H9 (cell line): ENCODE data around the gene PRPF18. TPM values are rescaled to one million over a fixed set of nuclear protein-coding genes. Genes with fewer than 3 reads are reported as not detected.

ENCODE experiments used
- DNase-seq: peaks from one replicate; pipeline ENCODE4 v3.0.0-alpha.2; 2017
- H2AFZ ChIP-seq: one replicate; pipeline ENCODE4 v1.6.1; 2013; ENCODE audit warnings: mild to moderate bottlenecking, low read length, control low read depth, moderate library complexity
- H2AK5ac ChIP-seq: 2 replicates; pipeline ENCODE4 v1.6.1; 2013; ENCODE audit warnings: low read length, control low read depth, mixed read lengths; ENCODE audit not compliant: insufficient read length
- H2BK120ac ChIP-seq: one replicate; pipeline ENCODE4 v1.6.1; 2013; ENCODE audit warnings: low read depth, mild to moderate bottlenecking, low read length, control low read depth, inconsistent platforms; ENCODE audit not compliant: poor library complexity, severe bottlenecking
- H2BK12ac ChIP-seq: 2 replicates; pipeline ENCODE4 v1.6.1; 2013; ENCODE audit warnings: low read length, control low read depth, mixed read lengths, low read depth; ENCODE audit not compliant: insufficient read length
- H2BK15ac ChIP-seq: 2 replicates; pipeline ENCODE4 v1.6.1; 2013; ENCODE audit warnings: low read depth, low read length, control low read depth
- H2BK20ac ChIP-seq: one replicate; pipeline ENCODE4 v1.6.1; 2013; ENCODE audit warnings: low read depth, mild to moderate bottlenecking, low read length, control low read depth, inconsistent platforms; ENCODE audit not compliant: poor library complexity, severe bottlenecking
- H2BK5ac ChIP-seq: 2 replicates; pipeline ENCODE4 v1.6.1; 2013; ENCODE audit warnings: low read length, control low read depth, mixed read lengths; ENCODE audit not compliant: insufficient read length
- H3K14ac ChIP-seq: 2 replicates; pipeline ENCODE4 v1.6.1; 2013; ENCODE audit warnings: low read length, control low read depth; ENCODE audit not compliant: insufficient read depth
- H3K18ac ChIP-seq: 2 replicates; pipeline ENCODE4 v1.6.1; 2013; ENCODE audit warnings: low read depth, mild to moderate bottlenecking, mixed read lengths, low read length, control low read depth; ENCODE audit not compliant: insufficient read length
- H3K23ac ChIP-seq: 2 replicates; pipeline ENCODE4 v1.6.1; 2013; ENCODE audit warnings: low read length, control low read depth, mixed read lengths, low read depth; ENCODE audit not compliant: insufficient read length
- H3K23me2 ChIP-seq: 2 replicates; pipeline ENCODE4 v1.6.1; 2013; ENCODE audit warnings: low read depth, mild to moderate bottlenecking, mixed read lengths, low read length, control low read depth; ENCODE audit not compliant: insufficient read length, poor library complexity, severe bottlenecking
- H3K27ac ChIP-seq: 2 replicates; pipeline ENCODE4 v1.5.1; 2013; ENCODE audit warnings: low read length, control low read depth, mixed read lengths, low read depth; ENCODE audit not compliant: insufficient read length
- H3K27me3 ChIP-seq: 2 replicates; pipeline ENCODE4 v1.6.1; 2013; ENCODE audit warnings: low read length, control low read depth, inconsistent platforms; ENCODE audit not compliant: insufficient read depth
- H3K4ac ChIP-seq: 2 replicates; pipeline ENCODE4 v1.6.1; 2013; ENCODE audit warnings: low read depth, mild to moderate bottlenecking, control low read depth, inconsistent platforms, low read length, moderate library complexity
- H3K4me1 ChIP-seq: 2 replicates; pipeline ENCODE4 v1.6.1; 2013; ENCODE audit warnings: low read length, control low read depth, inconsistent platforms; ENCODE audit not compliant: insufficient read depth
- H3K4me2 ChIP-seq: 2 replicates; pipeline ENCODE4 v1.6.1; 2013; ENCODE audit warnings: low read length, control low read depth, mixed read lengths; ENCODE audit not compliant: insufficient read length, insufficient read depth
- H3K56ac ChIP-seq: 2 replicates; pipeline ENCODE4 v1.6.1; 2013; ENCODE audit warnings: low read depth, mild to moderate bottlenecking, mixed read lengths, low read length, control low read depth; ENCODE audit not compliant: insufficient read length
- H3K79me1 ChIP-seq: 2 replicates; pipeline ENCODE4 v1.6.1; 2013; ENCODE audit warnings: low read depth, mild to moderate bottlenecking, moderate library complexity, low read length, control low read depth, inconsistent platforms; ENCODE audit not compliant: insufficient read depth, poor library complexity, severe bottlenecking
- H3K79me2 ChIP-seq: 2 replicates; pipeline ENCODE4 v1.6.1; 2013; ENCODE audit warnings: low read length, control low read depth, inconsistent platforms; ENCODE audit not compliant: insufficient read depth
- H3K9ac ChIP-seq: 2 replicates; pipeline ENCODE4 v1.6.1; 2013; ENCODE audit warnings: low read length, control low read depth, mixed read lengths; ENCODE audit not compliant: insufficient read length; ENCODE audit errors: extremely low read depth
- H3K9me3 ChIP-seq: one replicate; pipeline ENCODE4 v1.6.1; 2013; ENCODE audit warnings: low read depth, low read length, inconsistent platforms; ENCODE audit not compliant: control insufficient read depth
- H3T11ph ChIP-seq: one replicate; pipeline ENCODE4 v1.6.1; 2013; ENCODE audit warnings: mild to moderate bottlenecking, low read length, control low read depth, inconsistent platforms
- H4K20me1 ChIP-seq: one replicate; pipeline ENCODE4 v1.6.1; 2013; ENCODE audit not compliant: control insufficient read depth, insufficient read length, insufficient read depth
- H4K5ac ChIP-seq: 2 replicates; pipeline ENCODE4 v1.6.1; 2013; ENCODE audit warnings: low read depth, mild to moderate bottlenecking, mixed read lengths, low read length, control low read depth; ENCODE audit not compliant: insufficient read length
- H4K8ac ChIP-seq: replicated peaks from 2 replicates; pipeline ENCODE4 v1.6.1; 2013; ENCODE audit warnings: low read length, control low read depth, mixed read lengths, low read depth; ENCODE audit not compliant: insufficient read length
- H4K91ac ChIP-seq: 2 replicates; pipeline ENCODE4 v1.6.1; 2013; ENCODE audit warnings: low read depth, mild to moderate bottlenecking, moderate library complexity, mixed read lengths, low read length, control low read depth; ENCODE audit not compliant: insufficient read length
- H3K27ac Mint-ChIP-seq, 3 experiments: 2 replicates in 2 of 3; 3 replicates in 1 of 3; pipeline ENCODE4 v1.8.0; 2020 to 2021; ENCODE audit warnings: mixed read lengths in 3 of 3, mild to moderate bottlenecking in 1 of 3, moderate library complexity in 1 of 3
- H3K27me3 Mint-ChIP-seq: 2 replicates; pipeline ENCODE4 v1.8.0; 2021; ENCODE audit warnings: low read depth, mild to moderate bottlenecking, moderate library complexity, mixed read lengths
- H3K36me3 Mint-ChIP-seq, 3 experiments: 2 replicates in 2 of 3; 3 replicates in 1 of 3; pipeline ENCODE4 v1.8.0; 2020 to 2021; ENCODE audit warnings: low read depth in 3 of 3, mixed read lengths in 3 of 3; ENCODE audit not compliant: insufficient read depth in 1 of 3
- H3K4me1 Mint-ChIP-seq, 2 experiments: 2 replicates each; pipeline ENCODE4 v1.8.0; 2020; ENCODE audit warnings: mixed read lengths in 2 of 2
- H3K4me3 Mint-ChIP-seq, 2 experiments: 2 replicates in 1 of 2; 3 replicates in 1 of 2; pipeline ENCODE4 v1.8.0; 2020 to 2021; ENCODE audit warnings: mild to moderate bottlenecking in 2 of 2, mixed read lengths in 2 of 2, moderate library complexity in 1 of 2
- H3K9me3 Mint-ChIP-seq, 2 experiments: 2 replicates in 1 of 2; 3 replicates in 1 of 2; pipeline ENCODE4 v1.8.0; 2020; ENCODE audit warnings: mild to moderate bottlenecking in 2 of 2, mixed read lengths in 2 of 2, moderate library complexity in 1 of 2
- CTCF ChIP-seq: fragments of 200-600 bp; sonication (generic); conservative IDR thresholded peaks from 3 replicates; pipeline ENCODE4 v1.8.0; 2021; ENCODE audit warnings: antibody characterized with exemption, mild to moderate bottlenecking
- WGBS: extraction: QIAGEN DNeasy Blood & Tissue Kit; methylation state at CpG from one replicate; pipeline ENCODE4 v1.1.7; 2013; ENCODE audit warnings: missing lambda C conversion rate, low lambda C conversion rate, mixed read lengths; ENCODE audit not compliant: insufficient read length; ENCODE audit errors: extremely low coverage; 5-methylcytosine and 5-hydroxymethylcytosine counted together
- total RNA-seq: library from RNA; stranded (reverse); gene quantifications from 2 replicates; pipeline ENCODE4 v1.2.1, GENCODE V29; 2021

Gene PRPF18
- total RNA-seq, 1 experiment from 2014 or later, result 17.1 TPM

- whole genome bisulfite sequencing, result no CpG with 5 or more reads among the region's 4 CpGs
- Histone ChIP-seq H2BK15ac (no peak overlapping the region), H3K56ac (no peak overlapping the region), H3K18ac (no peak overlapping the region), H2BK5ac (no peak overlapping the region), H4K8ac (no peak overlapping the region), H2BK12ac (no peak overlapping the region), H3K4me2 (no peak overlapping the region), H4K20me1 (no peaks in the 10 kb centered on the region), H3K4me1 (no peaks in the 10 kb centered on the region), H3K79me1 (no peaks in the 10 kb centered on the region), H2BK120ac (no peak overlapping the region), H2AK5ac (no peak overlapping the region), H3K79me2 (no peaks in the 10 kb centered on the region), H2AFZ (no peak overlapping the region), H2BK20ac (no peak overlapping the region), H3K23me2 (no peaks in the 10 kb centered on the region), H3K9me3 (no peaks in the 10 kb centered on the region), H4K91ac (no peak overlapping the region), H3K23ac (no peak overlapping the region), H3T11ph (no peak overlapping the region), H3K9ac (no peak overlapping the region), H3K4ac (no peak overlapping the region), H3K27ac (no peak overlapping the region), H3K14ac (no peak overlapping the region), H4K5ac (no peak overlapping the region), H3K27me3 (no peaks in the 10 kb centered on the region)
- H3K27ac Mint-ChIP-seq, result no peak overlapping the region
- H3K4me1 Mint-ChIP-seq, result peaks cover 2 to 9% of the 10 kb centered on the region in 2 experiments; a peak in 3 of 4 replicates
- H3K9me3 Mint-ChIP-seq, result no peaks in the 10 kb centered on the region
- DNase-seq, result no peak
- no peak for TF ChIP-seq CTCF
- no peak overlapping the region for H3K4me3 Mint-ChIP-seq
- no peaks in the 10 kb centered on the region for H3K27me3 Mint-ChIP-seq
- peaks cover 15 to 28% (median 25%) of the 10 kb centered on the region in 3 experiments; a peak in 6 of 7 replicates for H3K36me3 Mint-ChIP-seq
Observed at GRCh38 chr10:13654846-13655245, 68.1 kb downstream of the PRPF18 start.
